HCT116 (cell line): Measurements from ENCODE around the gene NEK3. TPM values are rescaled to one million over a fixed set of nuclear protein-coding genes. Genes with fewer than 3 reads are reported as not detected.
"Not testable (repeated sequence)": the region's sequence is repeated elsewhere in the genome, so short reads cannot be mapped to it uniquely, and the experiment has no call there.

ENCODE experiments used
- ATAC-seq: fragments of 200-7000 bp; cut with Tn5 transposase; 2 replicates; pipeline ENCODE4 v1.9.1; 2020; ENCODE audit warnings: mild to moderate bottlenecking, moderate library complexity
- BruUV-seq: library from RNA; stranded (reverse); fragments of 400-500 nt; replicated peaks from 2 replicates; lab custom pipeline; 2021; lab: Mats Ljungman, UMichigan
- CTCF ChIA-PET: fragments of 300-600 bp; sonication (Branson Sonifier 250); formaldehyde crosslinking; loops from one replicate; lab custom pipeline; 2021; ENCODE audit warnings: antibody characterized with exemption; lab: Charles Lee
- POLR2A ChIA-PET: fragments of 300-600, 350-600 bp; sonication (Branson Sonifier 250); formaldehyde crosslinking; loops from one replicate; lab custom pipeline; 2021; ENCODE audit warnings: antibody characterized with exemption; lab: Charles Lee
- RAD21 ChIA-PET, 2 experiments: fragments of 300-600 bp; sonication (Branson Sonifier 250); formaldehyde crosslinking; loops; one replicate each; lab custom pipeline; 2023; ENCODE audit warnings: low total read pairs in 2 of 2; ENCODE audit not compliant: uncharacterized antibody in 2 of 2, unreplicated experiment in 2 of 2, low non-redundant PET in 1 of 2; lab: Charles Lee
- DNase-seq: peaks from one replicate; pipeline ENCODE4 v3.0.0-alpha.2; 2010; ENCODE audit warnings: low read depth, low spot score
- H2AFZ ChIP-seq: fragments of 200-600 bp; shearing (Covaris generic), sonication (generic); 2 replicates; pipeline ENCODE4 v1.6.1; 2017; ENCODE audit warnings: low read depth, mixed run types, mixed read lengths, antibody characterized with exemption, low read length; ENCODE audit not compliant: poor library complexity, severe bottlenecking
- H3K27ac ChIP-seq: 2 replicates; pipeline ENCODE4 v1.5.1; 2012; ENCODE audit warnings: low read depth, low read length
- H3K27me3 ChIP-seq: fragments of 200-600 bp; sonication (generic); 2 replicates; pipeline ENCODE4 v1.6.1; 2016; ENCODE audit warnings: mixed run types, low read length, mixed read lengths; ENCODE audit not compliant: insufficient read depth
- H3K36me3 ChIP-seq, 2 experiments: fragments of 200-500 bp in 1 of 2; fragments of 200-600 bp in 1 of 2; sonication (Bioruptor generic) in 1 of 2; sonication (generic) in 1 of 2; 2 replicates each; pipeline versions ENCODE4 v1.5.1 to v1.6.1; 2014 to 2016; ENCODE audit warnings: low read length in 2 of 2, inconsistent platforms in 1 of 2, mixed read lengths in 1 of 2, mixed run types in 1 of 2; ENCODE audit not compliant: insufficient read depth in 2 of 2, control insufficient read depth in 1 of 2
- H3K4me1 ChIP-seq, 2 experiments: fragments of 200-600 bp in 1 of 2; sonication (generic) in 1 of 2; 2 replicates each; pipeline versions ENCODE4 v1.5.1 to v1.6.1; 2012 to 2017; ENCODE audit warnings: low read length in 2 of 2, inconsistent platforms in 1 of 2, mild to moderate bottlenecking in 1 of 2, mixed read lengths in 1 of 2, mixed run types in 1 of 2, moderate library complexity in 1 of 2; ENCODE audit not compliant: insufficient read depth in 2 of 2, control insufficient read depth in 1 of 2
- H3K4me2 ChIP-seq: fragments of 200-600 bp; sonication (generic); 2 replicates; pipeline ENCODE4 v1.6.1; 2017; ENCODE audit warnings: mixed run types, low read length, mixed read lengths
- H3K4me3 ChIP-seq, 2 experiments: fragments of 200-600 bp in 1 of 2; sonication (generic) in 1 of 2; replicated peaks in 1 of 2; 2 replicates each; pipeline ENCODE4 v1.5.1; 2011 to 2016; ENCODE audit warnings: low read length in 2 of 2, control low read depth in 1 of 2, low read depth in 1 of 2, mild to moderate bottlenecking in 1 of 2, mixed read lengths in 1 of 2, mixed run types in 1 of 2
- H3K79me2 ChIP-seq: fragments of 200-600 bp; sonication (generic); 2 replicates; pipeline ENCODE4 v1.6.1; 2017; ENCODE audit warnings: mild to moderate bottlenecking, mixed run types, low read length, moderate library complexity, mixed read lengths; ENCODE audit not compliant: insufficient read depth
- H3K9ac ChIP-seq: fragments of 200-600 bp; sonication (generic); 2 replicates; pipeline ENCODE4 v1.6.1; 2016; ENCODE audit warnings: low read length, mixed read lengths
- H3K9me2 ChIP-seq: fragments of 200-600 bp; sonication (generic), shearing (Covaris generic); 2 replicates; pipeline ENCODE4 v1.6.1; 2017; ENCODE audit warnings: mixed run types, mild to moderate bottlenecking, moderate library complexity; ENCODE audit not compliant: insufficient read depth
- H3K9me3 ChIP-seq, 2 experiments: fragments of 200-500 bp in 1 of 2; fragments of 200-600 bp in 1 of 2; sonication (Bioruptor generic) in 1 of 2; sonication (generic) in 1 of 2; 2 replicates each; pipeline ENCODE4 v1.6.1; 2014 to 2017; ENCODE audit warnings: low read length in 2 of 2, mixed read lengths in 2 of 2, inconsistent platforms in 1 of 2, low read depth in 1 of 2, mild to moderate bottlenecking in 1 of 2, mixed run types in 1 of 2, moderate library complexity in 1 of 2; ENCODE audit not compliant: control insufficient read depth in 1 of 2, insufficient read depth in 1 of 2
- H4K20me1 ChIP-seq: fragments of 200-600 bp; sonication (generic), shearing (Covaris generic); 2 replicates; pipeline ENCODE4 v1.6.1; 2017; ENCODE audit warnings: mixed run types, mild to moderate bottlenecking, moderate library complexity; ENCODE audit not compliant: insufficient read depth
- ATF3 ChIP-seq: IDR thresholded peaks from 2 replicates; pipeline ENCODE4 v1.6.1; 2012
- CBX3 ChIP-seq: IDR thresholded peaks from 2 replicates; pipeline ENCODE4 v1.6.1; 2012; ENCODE audit warnings: low read depth
- EGR1 ChIP-seq: IDR thresholded peaks from 2 replicates; pipeline ENCODE4 v1.6.1; 2012; ENCODE audit warnings: low read depth
- FOSL1 ChIP-seq: IDR thresholded peaks from 2 replicates; pipeline ENCODE4 v1.6.1; 2012; ENCODE audit warnings: low read depth
- POLR2AphosphoS5 ChIP-seq: IDR thresholded peaks from 2 replicates; pipeline ENCODE4 v1.6.1; 2011; ENCODE audit warnings: mild to moderate bottlenecking, low read depth, low read length, moderate library complexity
- SIN3A ChIP-seq: IDR thresholded peaks from 2 replicates; pipeline ENCODE4 v1.6.1; 2012; ENCODE audit warnings: low read depth
- TCF7L2 ChIP-seq: IDR thresholded peaks from 2 replicates; pipeline ENCODE4 v1.7.0; 2011; ENCODE audit warnings: borderline replicate concordance, inconsistent platforms; ENCODE audit not compliant: insufficient read depth, insufficient read length; ENCODE audit errors: extremely low read depth
- YY1 ChIP-seq: IDR thresholded peaks from 2 replicates; pipeline ENCODE4 v1.6.1; 2011; ENCODE audit warnings: low read length, low read depth, moderate library complexity, mild to moderate bottlenecking; ENCODE audit not compliant: insufficient replicate concordance; ENCODE audit errors: extremely low read depth
- ZBTB33 ChIP-seq: IDR thresholded peaks from 2 replicates; pipeline ENCODE4 v1.6.1; 2011; ENCODE audit warnings: mild to moderate bottlenecking, low read length, moderate library complexity; ENCODE audit not compliant: insufficient replicate concordance; ENCODE audit errors: extremely low read depth
- intact Hi-C: fragments of 100-400 bp; cut with micrococcal nuclease; formaldehyde crosslinking; loops from 2 replicates; pipeline ENCODE4 v1.10.0; 2022
- total RNA-seq: library from RNA; stranded (reverse); gene quantifications from one replicate; pipeline ENCODE4 v1.2.1, GENCODE V29; 2021; ENCODE audit not compliant: unreplicated experiment

The NEK3 gene
- total RNA-seq, 1 experiment from 2014 or later = 15.7 TPM

DNA sequence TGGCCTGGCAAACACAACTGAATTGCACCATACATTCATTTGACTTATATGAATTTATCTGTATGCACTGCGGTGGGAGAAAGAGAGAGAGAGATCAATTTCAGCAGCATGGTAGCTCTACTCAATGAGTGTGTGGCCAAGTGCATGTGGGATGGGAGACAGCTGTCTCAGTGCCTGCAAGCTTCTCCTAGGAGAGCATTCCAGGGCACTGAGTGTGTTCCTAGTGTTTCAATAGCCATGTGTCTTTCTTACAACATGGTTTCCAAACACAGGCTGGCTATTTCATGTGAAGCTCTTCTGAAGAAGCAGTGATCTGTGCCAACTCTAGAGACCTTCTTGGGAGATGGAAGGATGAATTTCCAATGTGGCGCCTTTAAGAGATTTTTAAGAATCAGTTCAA, 74.0 kb downstream of the NEK3 start:
- ChIA-PET POLR2A (no interaction called here), RAD21 (no interaction called here), CTCF (no interaction called here)
- ATAC-seq = no peak
- Histone ChIP-seq H3K79me2 (no peaks in the 10 kb centered on the region), H4K20me1 (no peaks in the 10 kb centered on the region), H3K4me1 (no peaks in the 10 kb centered on the region), H3K27me3 (no peaks in the 10 kb centered on the region), H3K27ac (no peak overlapping the region), H2AFZ (no peak overlapping the region), H3K4me2 (no peak overlapping the region), H3K4me3 (no peak overlapping the region), H3K9ac (no peak overlapping the region), H3K9me2 (no peaks in the 10 kb centered on the region), H3K9me3 (no peaks in the 10 kb centered on the region)
- BruUV-seq = no TSS peak
- intact Hi-C loops = no loop called here
- DNase-seq = no peak
- TF ChIP-seq ATF3 = no peak
- TF ChIP-seq POLR2AphosphoS5 = no peak
- no peak for TF ChIP-seq SIN3A
- TF ChIP-seq CBX3 = no peak
- TF ChIP-seq YY1 = no peak
- no peak for TF ChIP-seq ZBTB33
- no peak for TF ChIP-seq EGR1
- no peak for TF ChIP-seq FOSL1
- TF ChIP-seq TCF7L2 = no peak
- TF ChIP-seq, all 23 proteins: peak for 0
- no peaks in the 10 kb centered on the region for H3K36me3 ChIP-seq

DNA sequence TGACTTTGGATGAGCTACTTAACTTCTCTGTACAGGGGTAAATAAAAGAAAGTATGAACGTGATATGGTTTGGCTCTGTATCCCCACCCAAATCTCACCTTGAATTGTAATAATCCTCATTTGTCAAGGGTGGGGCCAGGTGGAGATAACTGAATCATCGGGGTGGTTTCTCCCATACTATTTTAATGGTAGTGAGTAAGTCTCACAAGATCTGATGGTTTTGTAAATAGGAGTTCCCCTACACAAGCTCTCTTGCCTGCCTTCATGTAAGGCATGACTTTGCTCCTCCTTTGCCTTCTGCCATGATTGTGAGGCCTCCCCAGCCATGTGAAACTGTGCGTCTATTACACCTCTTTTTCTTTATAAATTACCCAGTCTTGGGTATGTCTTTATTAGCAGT, 74.4 kb downstream of the NEK3 start:
- H3K79me2 ChIP-seq, CTCF ChIA-PET, H3K4me2 ChIP-seq, H3K4me3 ChIP-seq, H3K9ac ChIP-seq, BruUV-seq, RAD21 ChIA-PET, DNase-seq, H3K9me3 ChIP-seq, H2AFZ ChIP-seq, H3K27ac ChIP-seq, H3K4me1 ChIP-seq, intact Hi-C loops, H3K27me3 ChIP-seq, H3K36me3 ChIP-seq, H3K9me2 ChIP-seq, ATAC-seq, POLR2A ChIA-PET, H4K20me1 ChIP-seq: not testable (repeated sequence)

Other genes with a start within 250 kb of the NEK3 start
- gene ATP7B, start 148.1 kb downstream of the NEK3 start, total RNA-seq = 10.3 TPM
- gene ALG11, start 147.2 kb downstream of the NEK3 start, total RNA-seq = 22.6 TPM
- gene UTP14C, start 134.9 kb downstream of the NEK3 start, total RNA-seq = 9.0 TPM
- gene NEK5, start 30.5 kb downstream of the NEK3 start, total RNA-seq = 1.5 TPM
- 0.76 TPM for gene THSD1, start 246.6 kb upstream of the NEK3 start, total RNA-seq